GM12801 (cell line): ENCODE data around the gene CACUL1.

Experiments used
- CTCF ChIP-seq: IDR thresholded peaks from one replicate; pipeline ENCODE4 v1.5.1; 2011; ENCODE audit warnings: control low read depth; ENCODE audit not compliant: insufficient read length; ENCODE audit errors: extremely low read depth

Gene CACUL1

DNA sequence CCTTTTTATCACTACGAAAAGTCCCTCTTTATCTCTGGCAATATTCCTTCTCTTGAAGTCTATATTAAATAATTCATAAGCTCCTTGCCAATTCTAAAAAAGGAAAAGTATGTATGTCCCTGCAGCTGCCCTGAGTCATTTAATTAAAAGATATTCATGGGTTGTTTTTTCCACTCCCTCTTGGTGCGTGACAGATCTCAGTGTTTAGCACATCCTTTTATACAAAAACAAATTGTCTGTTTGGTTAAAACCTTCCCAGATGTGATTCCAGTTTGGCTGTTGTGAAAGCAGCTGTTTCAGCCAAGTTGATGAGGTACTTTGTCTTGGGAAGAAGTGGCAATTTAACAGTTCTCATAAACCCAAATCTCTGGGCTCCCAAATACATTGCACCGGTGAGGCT, 125.6 kb downstream of the CACUL1 start:
- no peak for TF ChIP-seq CTCF

DNA sequence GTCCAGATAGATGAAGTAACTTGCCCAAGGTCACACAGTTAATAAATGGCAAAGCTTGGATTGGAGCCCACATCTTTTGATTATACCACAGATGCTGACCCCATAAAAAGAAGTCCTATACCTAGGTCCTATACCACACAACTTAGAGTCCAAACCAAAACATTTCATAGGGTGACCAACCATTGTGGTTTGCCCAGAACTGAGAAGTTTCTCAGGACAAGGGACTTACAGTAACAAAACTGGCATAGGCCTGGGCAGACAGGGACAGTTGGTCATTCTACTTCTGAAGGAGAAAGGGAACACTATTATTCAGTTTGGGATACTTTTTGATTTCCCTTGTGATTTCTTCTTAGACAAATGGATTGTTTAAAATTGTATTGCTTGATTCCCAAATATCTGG, 126.4 kb downstream of the CACUL1 start:
- TF ChIP-seq CTCF = no peak

- TF ChIP-seq CTCF = no peak
Measured at GRCh38 chr10:118626953-118627352, 127.8 kb downstream of the CACUL1 start.
